MCF 10A (cell line): Measurements from ENCODE around the gene NFATC1. TPM values are rescaled to one million over a fixed set of nuclear protein-coding genes. Genes with fewer than 3 reads are reported as not detected.

Experiments used
- BruUV-seq: library from RNA; stranded (reverse); fragments of 400-500 nt; replicated peaks from 2 replicates; lab custom pipeline; 2021; lab: Mats Ljungman, UMichigan
- CTCF ChIA-PET: fragments of 300-600 bp; sonication (Branson Sonifier 250); formaldehyde crosslinking; extraction: SDS; loops from one replicate; lab custom pipeline; 2021; ENCODE audit warnings: antibody characterized with exemption, inconsistent platforms; lab: Yijun Ruan, JAX
- POLR2A ChIA-PET: fragments of 300-600, 350-650 bp; sonication (Branson Sonifier 250); formaldehyde crosslinking; extraction: SDS; loops from one replicate; lab custom pipeline; 2020; ENCODE audit warnings: antibody characterized with exemption, inconsistent platforms; lab: Yijun Ruan, JAX
- DNase-seq: peaks from one replicate; pipeline ENCODE4 v3.0.0-alpha.2; 2018; ENCODE audit not compliant: unreplicated experiment
- H3K27ac Mint-ChIP-seq: one replicate; pipeline ENCODE4 v1.8.0; 2022; ENCODE audit warnings: mild to moderate bottlenecking, low read depth, mixed read lengths; ENCODE audit not compliant: unreplicated experiment
- H3K27me3 Mint-ChIP-seq: one replicate; pipeline ENCODE4 v1.8.0; 2022; ENCODE audit warnings: mixed read lengths; ENCODE audit not compliant: insufficient read depth, unreplicated experiment
- H3K36me3 Mint-ChIP-seq: one replicate; pipeline ENCODE4 v1.8.0; 2022; ENCODE audit warnings: mild to moderate bottlenecking, moderate library complexity, mixed read lengths; ENCODE audit not compliant: insufficient read depth, unreplicated experiment
- H3K4me1 Mint-ChIP-seq: one replicate; pipeline ENCODE4 v1.8.0; 2022; ENCODE audit warnings: mixed read lengths; ENCODE audit not compliant: insufficient read depth, unreplicated experiment
- H3K4me3 Mint-ChIP-seq: one replicate; pipeline ENCODE4 v1.8.0; 2022; ENCODE audit warnings: mild to moderate bottlenecking, moderate library complexity, mixed read lengths; ENCODE audit not compliant: unreplicated experiment
- H3K9me3 Mint-ChIP-seq: one replicate; pipeline ENCODE4 v1.8.0; 2022; ENCODE audit warnings: mixed read lengths; ENCODE audit not compliant: unreplicated experiment
- CTCF ChIP-seq: fragments of 200-600 bp; IDR thresholded peaks from one replicate; pipeline ENCODE4 v1.8.0; 2022; ENCODE audit warnings: antibody characterized with exemption, mild to moderate bottlenecking; ENCODE audit not compliant: unreplicated experiment
- intact Hi-C: fragments of 100-400 bp; cut with micrococcal nuclease; formaldehyde crosslinking; loops from 2 replicates; pipeline ENCODE4 v1.14.1; 2022
- total RNA-seq: library from RNA; stranded (reverse); gene quantifications from 2 replicates; pipeline ENCODE4 v1.2.3, GENCODE V29; 2022

The NFATC1 gene
- total RNA-seq, 1 experiment from 2014 or later = 2.0 TPM

- no peak for TF ChIP-seq CTCF
- Mint-ChIP-seq H3K9me3 (peaks cover 7% of the 10 kb centered on the region), H3K4me3 (no peak overlapping the region), H3K36me3 (no peaks in the 10 kb centered on the region), H3K27ac (no peak overlapping the region), H3K27me3 (no peaks in the 10 kb centered on the region), H3K4me1 (no peaks in the 10 kb centered on the region)
- no TSS peak for BruUV-seq
- ChIA-PET POLR2A (no interaction called here), CTCF (interaction anchor here (0.6 kb wide), 1 partner anchor 107 kb away, joined by 3 read pairs; no protein-coding TSS in a partner anchor)
- intact Hi-C loops = no loop called here
- DNase-seq = no peak
These were observed 91.6 kb downstream of the NFATC1 start for GRCh38 chr18:79487183-79487800.

GRCh38 chr18:79487801-79488201 lies 92.1 kb downstream of the NFATC1 start:
- ChIA-PET POLR2A (no interaction called here), CTCF (interaction anchor here (0.6 kb wide), 1 partner anchor 107 kb away, joined by 3 read pairs; no protein-coding TSS in a partner anchor)
- no peaks in the 10 kb centered on the region for H3K4me1 Mint-ChIP-seq
- H3K27me3 Mint-ChIP-seq = no peaks in the 10 kb centered on the region
- no TSS peak for BruUV-seq
- intact Hi-C loops = no loop called here
- DNase-seq = no peak
- H3K27ac Mint-ChIP-seq = no peak overlapping the region
- peaks cover 7% of the 10 kb centered on the region for H3K9me3 Mint-ChIP-seq
- H3K4me3 Mint-ChIP-seq = no peak overlapping the region
- no peaks in the 10 kb centered on the region for H3K36me3 Mint-ChIP-seq
- TF ChIP-seq CTCF = no peak

- Mint-ChIP-seq H3K36me3 (no peaks in the 10 kb centered on the region), H3K4me1 (no peaks in the 10 kb centered on the region), H3K27me3 (no peaks in the 10 kb centered on the region), H3K9me3 (peaks cover 7% of the 10 kb centered on the region), H3K4me3 (no peak overlapping the region), H3K27ac (no peak overlapping the region)
- POLR2A ChIA-PET = interaction anchor here (0.6 kb wide), 1 partner anchor 12 kb away, joined by 3 read pairs; no protein-coding TSS in a partner anchor
- CTCF ChIA-PET = interaction anchor here (0.6 kb wide), 1 partner anchor 108 kb away, joined by 3 read pairs; no protein-coding TSS in a partner anchor
- no peak for TF ChIP-seq CTCF
- DNase-seq = no peak
- BruUV-seq = no TSS peak
- intact Hi-C loops = no loop called here
These were observed 92.8 kb downstream of the NFATC1 start for GRCh38 chr18:79488311-79489050.
